22Rv1 (cell line): Measurements from ENCODE around the gene FRS2.

Source experiments
- CTCF ChIP-seq: fragments of 450-650 bp; IDR thresholded peaks from 2 replicates; pipeline ENCODE4 v1.5.1; 2017; ENCODE audit warnings: mild to moderate bottlenecking
- ZFX ChIP-seq: fragments of 450-650 bp; IDR thresholded peaks from 2 replicates; pipeline ENCODE4 v1.6.1; 2017; ENCODE audit warnings: antibody characterized with exemption, borderline replicate concordance

- TF ChIP-seq CTCF, result no peak
- TF ChIP-seq ZFX, result no peak
These were observed 85.3 kb downstream of the FRS2 start for GRCh38 chr12:69555461-69555860.
